Subcutaneous abdominal adipose tissue (tissue), 5 donors: Measurements from ENCODE around the gene LPP.
A peak's percentile ranks its signal among the peaks of the same experiment; 100 is the strongest.

Source experiments
- H3K27ac ChIP-seq: one replicate; pipeline ENCODE4 v1.7.0; 2013; ENCODE audit warnings: low read depth, mild to moderate bottlenecking, inconsistent platforms, low read length, moderate library complexity
- H3K27me3 ChIP-seq, 5 donors: one replicate each; pipeline ENCODE4 v1.7.0; 2013; ENCODE audit warnings: low read length in 5 of 5, inconsistent platforms in 1 of 5; ENCODE audit not compliant: control insufficient read depth in 5 of 5, insufficient read depth in 4 of 5
- H3K36me3 ChIP-seq, 5 donors: one replicate each; pipeline ENCODE4 v1.7.0; 2013; ENCODE audit warnings: low read length in 5 of 5; ENCODE audit not compliant: control insufficient read depth in 5 of 5, insufficient read depth in 5 of 5
- H3K4me1 ChIP-seq, 5 donors: one replicate each; pipeline ENCODE4 v1.7.0; 2013; ENCODE audit warnings: low read length in 5 of 5, mild to moderate bottlenecking in 3 of 5, moderate library complexity in 1 of 5; ENCODE audit not compliant: control insufficient read depth in 5 of 5, insufficient read depth in 5 of 5
- H3K4me3 ChIP-seq, 5 donors: one replicate each; pipeline ENCODE4 v1.7.0; 2013; ENCODE audit warnings: low read length in 5 of 5, low read depth in 1 of 5
- H3K9ac ChIP-seq, 5 donors: one replicate each; pipeline ENCODE4 v1.7.0; 2013; ENCODE audit warnings: low read length in 5 of 5, mild to moderate bottlenecking in 4 of 5, moderate library complexity in 3 of 5
- H3K9me3 ChIP-seq, 5 donors: one replicate each; pipeline ENCODE4 v1.7.0; 2013; ENCODE audit warnings: low read length in 5 of 5; ENCODE audit not compliant: control insufficient read depth in 5 of 5
- donor health status: healthy.
- donor health status: healthy.
- donor health status: healthy.
- donor health status: healthy.
- donor health status: healthy.

Gene LPP

GRCh38 chr3:188390343-188390718, 236.4 kb downstream of the LPP start:
- Histone ChIP-seq H3K27me3 (no peaks in the 10 kb centered on the region), H3K9ac (peak overlapping the region in 1 of 5 donors; percentile 68), H3K36me3 (no peaks in the 10 kb centered on the region), H3K4me3 (no peak overlapping the region), H3K9me3 (no peaks in the 10 kb centered on the region), H3K27ac (peak overlapping the region; percentile 17), H3K4me1 (peaks cover 0 to 27% (median 20%) of the 10 kb centered on the region in 5 donors)

DNA sequence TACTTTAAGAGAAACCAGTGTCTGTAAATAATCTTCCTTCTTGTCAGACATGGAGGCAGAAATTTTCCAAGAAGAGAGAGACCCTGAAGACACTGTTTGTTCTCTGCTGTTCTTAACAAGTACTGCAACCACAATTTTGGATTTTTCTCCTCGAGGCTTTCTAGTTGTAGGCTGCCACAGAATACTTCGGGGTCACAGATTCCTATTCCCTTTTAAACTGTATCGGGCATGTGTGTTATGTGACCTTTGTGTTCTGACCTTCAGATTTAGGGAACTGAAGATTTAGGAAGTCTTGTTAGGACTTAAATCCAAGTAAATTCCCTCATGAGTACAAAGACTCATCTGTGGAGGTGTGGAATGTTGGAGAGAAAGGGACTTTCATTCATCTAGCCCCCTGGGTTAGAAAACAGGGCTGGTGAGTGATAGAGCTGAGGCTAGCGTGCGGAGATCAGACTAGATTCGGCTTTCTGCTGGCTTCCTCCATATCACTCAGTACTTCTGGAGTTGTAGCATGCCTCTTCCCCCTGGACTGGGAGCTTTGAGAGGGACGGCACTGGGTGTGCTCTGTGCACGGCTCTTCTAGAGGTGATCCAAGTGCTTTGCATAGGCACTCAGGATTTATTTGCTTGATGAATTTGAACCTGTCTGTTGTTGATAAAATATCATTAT, 237.0 kb downstream of the LPP start:
- H3K9me3 ChIP-seq: no peaks in the 10 kb centered on the region
- H3K27ac ChIP-seq: peak overlapping the region; percentile 17
- H3K4me3 ChIP-seq: no peak overlapping the region
- H3K36me3 ChIP-seq: no peaks in the 10 kb centered on the region
- peak overlapping the region in 1 of 5 donors; percentile 68 for H3K9ac ChIP-seq
- H3K27me3 ChIP-seq: no peaks in the 10 kb centered on the region
- peaks cover 0 to 29% (median 20%) of the 10 kb centered on the region in 5 donors for H3K4me1 ChIP-seq

GRCh38 chr3:188391592-188391991, 237.6 kb downstream of the LPP start:
- Histone ChIP-seq H3K9me3 (no peaks in the 10 kb centered on the region), H3K4me1 (peaks cover 0 to 30% (median 22%) of the 10 kb centered on the region in 5 donors), H3K36me3 (no peaks in the 10 kb centered on the region), H3K4me3 (no peak overlapping the region), H3K27ac (no peak overlapping the region), H3K27me3 (no peaks in the 10 kb centered on the region), H3K9ac (no peak overlapping the region)

DNA sequence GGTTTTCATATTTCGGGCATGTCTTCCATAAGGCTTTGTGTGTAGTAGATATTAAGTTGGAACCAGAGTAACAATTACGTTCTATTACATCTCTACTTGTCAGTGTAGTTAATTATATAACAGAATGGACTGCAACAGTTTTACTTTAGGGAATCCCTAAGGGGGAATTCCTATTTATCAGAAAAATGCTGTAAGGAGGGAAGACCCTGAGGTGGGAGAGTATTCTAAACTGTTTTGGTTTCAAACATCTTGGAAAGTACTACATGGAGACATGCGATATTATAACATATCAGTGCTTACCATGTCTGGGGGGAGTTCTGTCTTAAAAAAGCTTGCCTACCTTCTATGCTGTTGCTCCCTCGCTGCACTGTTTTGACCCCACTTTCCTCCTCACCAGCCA, 238.1 kb downstream of the LPP start:
- H3K9ac ChIP-seq: no peak overlapping the region
- no peaks in the 10 kb centered on the region for H3K27me3 ChIP-seq
- H3K36me3 ChIP-seq: no peaks in the 10 kb centered on the region
- no peaks in the 10 kb centered on the region for H3K9me3 ChIP-seq
- H3K4me1 ChIP-seq: peaks cover 0 to 35% (median 27%) of the 10 kb centered on the region in 5 donors
- no peak overlapping the region for H3K27ac ChIP-seq
- H3K4me3 ChIP-seq: no peak overlapping the region

GRCh38 chr3:188394623-188395022, 240.7 kb downstream of the LPP start:
- H3K9ac ChIP-seq: peak overlapping the region in 1 of 5 donors; percentile 6

DNA sequence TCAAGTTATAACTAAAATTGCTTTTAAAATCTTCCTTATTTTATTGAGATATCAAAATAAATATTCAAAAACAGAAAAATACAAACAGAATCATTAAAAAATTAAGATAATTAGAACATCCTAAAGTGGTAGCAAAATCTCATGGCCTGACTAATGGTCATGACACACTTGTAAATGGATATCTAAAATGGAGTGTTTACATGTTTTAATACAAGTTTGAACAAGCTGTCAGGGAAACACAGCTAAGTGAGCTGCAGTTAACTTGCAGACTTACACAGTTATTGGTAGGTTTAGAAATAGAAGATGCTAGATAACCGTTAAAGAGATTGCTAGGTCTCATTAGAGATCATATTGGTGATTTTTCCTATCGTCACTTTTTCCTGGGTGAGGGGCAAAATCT, 242.3 kb downstream of the LPP start:
- H3K9ac ChIP-seq: no peak overlapping the region
- peaks cover 0 to 37% (median 32%) of the 10 kb centered on the region in 5 donors for H3K4me1 ChIP-seq
- no peaks in the 10 kb centered on the region for H3K36me3 ChIP-seq
- H3K4me3 ChIP-seq: no peak overlapping the region
- H3K9me3 ChIP-seq: no peaks in the 10 kb centered on the region
- no peaks in the 10 kb centered on the region for H3K27me3 ChIP-seq
- H3K27ac ChIP-seq: peak overlapping the region; percentile 92

More at GRCh38 chr3:188394623-188395022, 240.7 kb downstream of the LPP start:
- Histone ChIP-seq H3K9me3 (no peaks in the 10 kb centered on the region), H3K27me3 (no peaks in the 10 kb centered on the region), H3K4me3 (no peak overlapping the region), H3K36me3 (no peaks in the 10 kb centered on the region), H3K4me1 (peaks cover 0 to 44% (median 38%) of the 10 kb centered on the region in 5 donors), H3K27ac (peak overlapping the region; percentile 27)

DNA sequence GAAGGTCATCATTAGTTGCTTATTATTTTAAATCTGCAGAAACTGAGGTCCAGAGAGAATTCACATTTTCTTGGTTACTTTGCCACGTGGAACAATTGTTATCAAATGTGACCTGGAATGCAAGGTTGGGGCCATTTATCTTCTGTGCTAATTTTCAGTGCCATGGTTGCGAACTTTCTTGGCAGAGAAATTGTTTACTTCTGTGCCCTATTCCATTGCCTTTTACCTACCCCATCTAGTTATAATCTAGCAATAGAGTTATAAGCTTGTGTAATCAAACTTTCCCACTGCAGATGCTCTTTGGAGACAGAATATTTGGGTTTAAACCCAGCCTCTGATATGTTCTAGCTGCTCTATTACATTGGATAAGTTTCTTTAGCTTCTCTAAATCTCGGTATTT, 242.9 kb downstream of the LPP start:
- Histone ChIP-seq H3K36me3 (no peaks in the 10 kb centered on the region), H3K27ac (peak overlapping the region; percentile 92), H3K4me3 (peak overlapping the region in 4 of 5 donors; percentile 29 to 51 (median 42)), H3K4me1 (peaks cover 0 to 36% (median 32%) of the 10 kb centered on the region in 5 donors), H3K27me3 (no peaks in the 10 kb centered on the region), H3K9ac (peak overlapping the region in 3 of 5 donors; percentile 62 to 72 (median 71)), H3K9me3 (no peaks in the 10 kb centered on the region)

DNA sequence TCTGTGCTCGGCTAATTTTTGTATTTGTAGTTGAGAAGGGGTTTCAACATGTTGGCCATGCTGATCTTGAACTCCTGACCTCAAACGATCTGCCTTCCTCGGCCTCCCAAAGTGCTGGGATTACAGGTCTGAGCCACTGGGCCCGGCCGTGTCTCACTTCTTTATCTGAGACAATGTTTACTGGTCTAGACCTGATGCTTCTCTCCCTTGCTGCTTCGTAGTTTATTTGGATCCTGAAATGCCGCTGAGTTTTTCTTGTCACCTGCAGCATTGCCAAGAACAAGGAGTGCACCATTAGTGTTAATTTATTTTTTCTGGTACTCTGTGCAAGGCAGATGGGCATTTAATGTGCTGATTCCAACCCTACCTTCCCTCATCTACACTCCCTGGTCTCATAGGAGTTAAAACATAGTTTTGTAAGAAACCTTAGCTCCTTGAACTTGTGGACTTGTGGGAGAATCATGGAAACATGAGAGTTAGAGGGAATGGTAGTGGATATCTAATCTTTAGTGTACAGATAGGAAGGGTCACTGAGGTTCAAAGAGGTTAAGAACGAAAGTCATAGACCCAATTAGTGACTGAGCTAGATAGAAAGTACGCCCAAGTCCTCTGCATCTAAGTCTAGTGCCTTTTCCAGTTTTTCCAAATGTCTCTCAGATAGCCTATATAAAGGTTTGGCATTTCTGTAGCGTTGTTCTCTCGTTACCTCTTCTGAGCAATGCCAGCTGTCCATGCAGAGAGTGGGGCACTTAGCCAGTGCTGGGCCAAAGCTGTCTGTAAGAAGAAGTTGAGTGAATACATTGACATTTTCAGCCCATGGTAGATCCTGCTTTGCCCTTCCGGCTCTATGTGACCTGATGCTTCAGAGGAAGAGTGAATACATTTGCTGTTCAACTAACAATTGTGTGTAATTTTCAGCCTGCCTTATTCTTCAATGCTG, 244.1 kb downstream of the LPP start:
- H3K9me3 ChIP-seq: no peaks in the 10 kb centered on the region
- H3K27me3 ChIP-seq: no peaks in the 10 kb centered on the region
- H3K9ac ChIP-seq: peak overlapping the region in 3 of 5 donors; percentile 26 to 72 (median 71)
- peak overlapping the region; percentile 92 for H3K27ac ChIP-seq
- peak overlapping the region in 4 of 5 donors; percentile 29 to 51 (median 42) for H3K4me3 ChIP-seq
- H3K36me3 ChIP-seq: no peaks in the 10 kb centered on the region
- peaks cover 0 to 36% (median 32%) of the 10 kb centered on the region in 5 donors for H3K4me1 ChIP-seq

DNA sequence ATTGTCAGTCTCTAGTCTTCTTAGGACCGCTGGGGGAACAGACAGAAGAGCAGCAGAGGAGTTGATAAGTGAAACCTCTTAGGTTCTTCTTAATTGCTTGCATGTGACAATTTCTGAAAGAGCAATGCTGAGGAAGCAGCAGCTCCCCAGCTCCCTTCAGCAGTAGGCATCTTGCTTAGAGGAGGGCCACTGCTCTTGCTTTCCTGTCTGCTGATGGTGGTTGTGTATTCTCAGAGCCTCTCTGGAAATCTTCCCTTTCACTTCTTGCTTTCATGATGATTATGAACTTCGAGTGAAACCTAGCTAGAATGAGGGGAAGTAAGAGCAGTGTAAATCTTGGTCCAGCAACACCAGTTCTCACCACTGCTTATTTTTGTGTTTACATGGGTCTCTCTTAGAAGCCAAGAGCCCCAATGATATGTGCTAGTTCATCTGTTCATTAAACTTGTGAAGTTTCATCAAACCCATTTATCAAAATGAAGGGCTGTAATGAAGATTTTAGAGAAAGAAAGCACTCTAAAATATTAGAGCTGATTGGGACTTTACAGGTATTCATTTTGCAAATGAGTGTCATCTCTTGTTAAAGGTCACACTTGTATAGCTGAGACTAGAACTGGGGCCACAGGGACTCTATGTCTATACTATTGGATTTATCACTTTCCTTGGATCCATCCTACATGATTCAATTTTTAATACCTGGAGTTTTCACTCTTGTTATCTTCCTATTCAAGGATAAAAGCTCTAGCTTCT, 246.7 kb downstream of the LPP start:
- Histone ChIP-seq H3K36me3 (peaks cover 0 to 2% (median 0%) of the 10 kb centered on the region in 5 donors), H3K4me1 (peaks cover 0 to 34% (median 29%) of the 10 kb centered on the region in 5 donors), H3K27me3 (no peaks in the 10 kb centered on the region), H3K9ac (no peak overlapping the region), H3K9me3 (no peaks in the 10 kb centered on the region), H3K27ac (no peak overlapping the region), H3K4me3 (no peak overlapping the region)
